Measurements from ENCODE around the gene ZNF536. TPM values are rescaled to one million over a fixed set of nuclear protein-coding genes. Genes with fewer than 3 reads are reported as not detected.

ZNF536 gene
- total and polyA plus RNA-seq, 2 of the 13 experiments (the other 11 are each of a cell fraction or from before 2014, with no cell fraction given), result not detected

DNA sequence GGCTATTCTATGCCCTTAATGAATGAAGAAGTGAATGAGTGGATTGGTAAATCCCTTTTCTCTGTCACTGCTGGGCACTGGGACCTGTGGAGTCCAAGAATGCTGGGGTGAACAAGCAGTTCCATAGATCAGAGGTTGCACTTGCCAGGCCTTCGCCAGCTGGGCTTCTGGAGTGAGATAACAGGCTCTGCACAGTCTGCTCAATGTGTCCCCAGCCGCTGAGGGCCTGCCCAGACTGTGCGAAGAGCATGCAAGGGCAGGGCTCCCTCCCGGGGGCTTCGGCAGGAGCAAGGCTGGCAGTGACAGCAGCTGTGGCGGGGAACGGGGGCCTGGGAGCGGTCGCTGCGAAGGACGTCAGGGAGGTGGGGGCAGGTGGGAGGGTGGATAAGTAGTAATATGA, 51.3 kb downstream of the ZNF536 start (continued):
- TF ChIP-seq, protein P1, sequence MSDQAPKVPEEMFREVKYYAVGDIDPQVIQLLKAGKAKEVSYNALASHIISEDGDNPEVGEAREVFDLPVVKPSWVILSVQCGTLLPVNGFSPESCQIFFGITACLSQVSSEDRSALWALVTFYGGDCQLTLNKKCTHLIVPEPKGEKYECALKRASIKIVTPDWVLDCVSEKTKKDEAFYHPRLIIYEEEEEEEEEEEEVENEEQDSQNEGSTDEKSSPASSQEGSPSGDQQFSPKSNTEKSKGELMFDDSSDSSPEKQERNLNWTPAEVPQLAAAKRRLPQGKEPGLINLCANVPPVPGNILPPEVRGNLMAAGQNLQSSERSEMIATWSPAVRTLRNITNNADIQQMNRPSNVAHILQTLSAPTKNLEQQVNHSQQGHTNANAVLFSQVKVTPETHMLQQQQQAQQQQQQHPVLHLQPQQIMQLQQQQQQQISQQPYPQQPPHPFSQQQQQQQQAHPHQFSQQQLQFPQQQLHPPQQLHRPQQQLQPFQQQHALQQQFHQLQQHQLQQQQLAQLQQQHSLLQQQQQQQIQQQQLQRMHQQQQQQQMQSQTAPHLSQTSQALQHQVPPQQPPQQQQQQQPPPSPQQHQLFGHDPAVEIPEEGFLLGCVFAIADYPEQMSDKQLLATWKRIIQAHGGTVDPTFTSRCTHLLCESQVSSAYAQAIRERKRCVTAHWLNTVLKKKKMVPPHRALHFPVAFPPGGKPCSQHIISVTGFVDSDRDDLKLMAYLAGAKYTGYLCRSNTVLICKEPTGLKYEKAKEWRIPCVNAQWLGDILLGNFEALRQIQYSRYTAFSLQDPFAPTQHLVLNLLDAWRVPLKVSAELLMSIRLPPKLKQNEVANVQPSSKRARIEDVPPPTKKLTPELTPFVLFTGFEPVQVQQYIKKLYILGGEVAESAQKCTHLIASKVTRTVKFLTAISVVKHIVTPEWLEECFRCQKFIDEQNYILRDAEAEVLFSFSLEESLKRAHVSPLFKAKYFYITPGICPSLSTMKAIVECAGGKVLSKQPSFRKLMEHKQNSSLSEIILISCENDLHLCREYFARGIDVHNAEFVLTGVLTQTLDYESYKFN (CRISPR knock-in tag; conservative IDR thresholded peaks at IDR 0.05), result no peak
- no peak for TF ChIP-seq GLI4 (CRISPR knock-in tag; IDR thresholded peaks at IDR 0.05; ENCODE audit: borderline replicate concordance)
- TF ChIP-seq, protein P2, sequence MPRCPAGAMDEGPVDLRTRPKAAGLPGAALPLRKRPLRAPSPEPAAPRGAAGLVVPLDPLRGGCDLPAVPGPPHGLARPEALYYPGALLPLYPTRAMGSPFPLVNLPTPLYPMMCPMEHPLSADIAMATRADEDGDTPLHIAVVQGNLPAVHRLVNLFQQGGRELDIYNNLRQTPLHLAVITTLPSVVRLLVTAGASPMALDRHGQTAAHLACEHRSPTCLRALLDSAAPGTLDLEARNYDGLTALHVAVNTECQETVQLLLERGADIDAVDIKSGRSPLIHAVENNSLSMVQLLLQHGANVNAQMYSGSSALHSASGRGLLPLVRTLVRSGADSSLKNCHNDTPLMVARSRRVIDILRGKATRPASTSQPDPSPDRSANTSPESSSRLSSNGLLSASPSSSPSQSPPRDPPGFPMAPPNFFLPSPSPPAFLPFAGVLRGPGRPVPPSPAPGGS (CRISPR knock-in tag; IDR thresholded peaks at IDR 0.05), result no peak
- no peak for TF ChIP-seq TAF1 (CRISPR knock-in tag; IDR thresholded peaks at IDR 0.05)
- no peak for TF ChIP-seq ZNF350 (CRISPR knock-in tag; IDR thresholded peaks at IDR 0.05; ENCODE audit: borderline replicate concordance, low read depth)
- no peak for TF ChIP-seq ZNF326 (CRISPR knock-in tag; IDR thresholded peaks at IDR 0.05; ENCODE audit: borderline replicate concordance)
